Right lobe of liver (tissue), 4 donors: ENCODE data around the gene SELENOI.

Experiments used
- CTCF ChIP-seq, 4 donors: fragments of 200-600 bp in 3 of 4; fragments of 450-650 bp in 1 of 4; IDR thresholded peaks; one replicate each; pipeline versions ENCODE4 v1.5.1 to v1.8.0; 2016 to 2022; ENCODE audit warnings: antibody characterized with exemption in 4 of 4, mild to moderate bottlenecking in 2 of 4
- POLR2A ChIP-seq: fragments of 450-650 bp; IDR thresholded peaks from one replicate; pipeline ENCODE4 v1.6.1; 2017; ENCODE audit warnings: antibody characterized with exemption, mild to moderate bottlenecking
- donor health status: DM: no; HTN: no; CAD: no.
- donor health status: DM: no; HTN: no; CAD: no.
- donor health status: DM: no; HTN: yes; CAD: no.

GRCh38 chr2:26318950-26319349 lies 27.0 kb upstream of the SELENOI start:
- TF ChIP-seq CTCF (IDR thresholded peaks at IDR 0.05) (no peak), POLR2A (no peak)
